ENCODE data around the gene ZGRF1.

ZGRF1 gene

GRCh38 chr4:112593438-112594133 is 43.1 kb downstream of the ZGRF1 start:
- H3K4me1 ChIP-seq (ENCODE audit: control insufficient read depth, insufficient read depth, low read length), result no peaks in the 10 kb centered on the region
- peaks cover 0 to 6% of the 10 kb centered on the region in 2 experiments; a peak in 2 of 3 replicates for H3K36me3 ChIP-seq (ENCODE audit: control insufficient read depth in 2 of 2, insufficient read depth in 1 of 2, low read length in 2 of 2)
- TF ChIP-seq ZNF514 (tag by site-specific recombination; IDR thresholded peaks at IDR 0.05) (no peak), ZNF174 (tag by site-specific recombination; IDR thresholded peaks at IDR 0.05) (no peak), ZNF37A (tag by site-specific recombination; IDR thresholded peaks at IDR 0.05) (no peak), ZNF629 (tag by site-specific recombination; IDR thresholded peaks at IDR 0.05) (no peak), SCRT2 (tag by site-specific recombination; IDR thresholded peaks at IDR 0.05) (no peak), KLF17 (tag by site-specific recombination; IDR thresholded peaks at IDR 0.05) (no peak), ZNF138 (tag by site-specific recombination; IDR thresholded peaks at IDR 0.05; ENCODE audit: borderline replicate concordance) (no peak), PRDM1 (tag by site-specific recombination; IDR thresholded peaks at IDR 0.05) (no peak), ZNF513 (tag by site-specific recombination; IDR thresholded peaks at IDR 0.05) (no peak), ZNF223 (tag by site-specific recombination; IDR thresholded peaks at IDR 0.05) (no peak), MEIS1 (CRISPR knock-in tag; IDR thresholded peaks at IDR 0.05; ENCODE audit: borderline replicate concordance) (no peak), TRIM28 (IDR thresholded peaks at IDR 0.05; ENCODE audit: borderline replicate concordance, low read length) (no peak), GFI1B (tag by site-specific recombination; IDR thresholded peaks at IDR 0.05) (no peak), ZNF677 (tag by site-specific recombination; IDR thresholded peaks at IDR 0.05) (no peak), ZNF221 (tag by site-specific recombination; IDR thresholded peaks at IDR 0.05; ENCODE audit: borderline replicate concordance) (no peak), ZNF639 (tag by site-specific recombination; IDR thresholded peaks at IDR 0.05) (no peak), ZNF366 (tag by site-specific recombination; conservative IDR thresholded peaks at IDR 0.05) (no peak), ZNF626 (tag by site-specific recombination; IDR thresholded peaks at IDR 0.05) (no peak), ZNF433 (tag by site-specific recombination; IDR thresholded peaks at IDR 0.05; ENCODE audit: low read depth) (no peak), GLI4 (tag by site-specific recombination; IDR thresholded peaks at IDR 0.05) (no peak)
- ChIA-PET POLR2A (no interaction called here), CTCF (no interaction called here)
- H3K9me3 ChIP-seq (ENCODE audit: control insufficient read depth, insufficient read depth, low read depth, low read length), result no peaks in the 10 kb centered on the region
- H3K27ac ChIP-seq (ENCODE audit: extremely low read depth, low read depth, low read length), result no peak overlapping the region
- no peak overlapping the region for H3K4me3 ChIP-seq (ENCODE audit: low read depth, low read length)

- Histone ChIP-seq H3K27ac (ENCODE audit: extremely low read depth, low read depth, low read length) (no peak overlapping the region), H3K9me3 (ENCODE audit: control insufficient read depth, insufficient read depth, low read depth, low read length) (no peaks in the 10 kb centered on the region), H3K4me1 (ENCODE audit: control insufficient read depth, insufficient read depth, low read length) (no peaks in the 10 kb centered on the region), H3K4me3 (ENCODE audit: low read depth, low read length) (no peak overlapping the region), H3K36me3 (ENCODE audit: control insufficient read depth in 2 of 2, insufficient read depth in 1 of 2, low read length in 2 of 2) (peaks cover 0 to 6% of the 10 kb centered on the region in 2 experiments; a peak in 2 of 3 replicates)
- ChIA-PET CTCF (no interaction called here), POLR2A (no interaction called here)
- TF ChIP-seq GLIS1 (tag by site-specific recombination; IDR thresholded peaks at IDR 0.05) (no peak), ATF2 (tag by site-specific recombination; IDR thresholded peaks at IDR 0.05; ENCODE audit: low read depth) (no peak)
Observed at GRCh38 chr4:112592717-112593116, 44.0 kb downstream of the ZGRF1 start.

Measured in HEK293 (cell line).